Measurements from ENCODE around the gene RMRP.
A peak's percentile ranks its signal among the peaks of the same experiment; 100 is the strongest.
"Not testable (repeated sequence)": the region's sequence is repeated elsewhere in the genome, so short reads cannot be mapped to it uniquely, and the experiment has no call there.

Gene RMRP

GRCh38 chr9:35664531-35665470, 7.0 kb upstream of the RMRP start, which contains the start of gene ARHGEF39:
Gene ARHGEF39, minus strand, starts transcription at chr9:35665195. Its CDS starts 26 bp downstream, at chr9:35665169.
- DNase-seq = peak; percentile 62

DNA sequence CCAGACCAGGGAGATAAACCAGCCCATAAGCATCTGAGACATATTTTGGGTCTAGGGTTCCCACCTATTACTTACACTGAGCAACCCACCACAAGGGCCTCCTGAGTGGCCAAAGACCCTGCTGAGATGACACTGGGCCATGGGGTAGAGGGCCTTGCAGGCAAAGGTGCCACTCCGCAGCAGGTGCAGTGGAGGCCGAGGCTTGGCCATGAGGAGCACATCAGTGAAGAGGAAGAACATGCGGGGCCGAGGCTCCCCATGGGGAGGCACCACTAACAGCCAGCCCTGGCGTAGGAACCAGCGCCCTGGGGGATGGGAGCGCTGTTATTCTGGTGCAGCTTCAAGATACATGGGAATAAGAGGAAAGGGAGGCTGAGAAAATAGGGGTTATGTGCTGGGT, 4.6 kb upstream of the RMRP start:
- DNase-seq = no peak

- no peak for DNase-seq
Observed at GRCh38 chr9:35661756-35662350, 4.0 kb upstream of the RMRP start.

GRCh38 chr9:35660966-35661415, 3.2 kb upstream of the RMRP start:
- DNase-seq = peak; percentile 7

DNA sequence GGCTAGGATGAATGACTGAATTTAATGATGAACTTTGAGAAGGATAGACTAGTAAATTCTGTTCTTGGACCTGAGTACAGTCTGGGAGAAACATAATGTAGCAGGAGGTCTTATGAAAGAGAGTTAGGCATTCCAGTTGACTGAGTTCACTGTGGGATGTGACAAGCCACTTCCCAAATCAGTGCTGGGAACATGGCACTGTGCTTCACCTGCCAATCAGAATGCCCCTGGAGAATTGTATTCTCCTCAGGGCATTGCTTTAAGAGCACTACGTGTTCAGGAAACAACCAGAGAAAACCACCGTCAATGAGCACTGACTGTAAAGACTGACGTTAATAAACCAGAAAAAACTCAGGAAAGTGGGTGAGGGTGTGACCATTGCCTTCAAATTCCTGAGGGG, 1.5 kb upstream of the RMRP start:
- DNase-seq = no peak

DNA sequence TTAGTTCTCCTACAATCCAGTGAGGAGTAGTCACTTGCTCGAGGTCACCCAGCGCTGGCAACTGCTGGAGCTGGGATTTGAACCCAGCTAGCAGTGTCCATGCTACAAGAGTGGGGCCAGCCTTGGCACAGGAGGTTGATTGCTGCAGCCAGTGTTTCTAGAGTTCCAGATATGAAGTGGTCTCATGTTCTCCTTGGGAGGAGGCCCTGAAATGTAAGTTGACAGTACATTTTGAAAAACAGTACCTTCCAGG, 1.1 kb upstream of the RMRP start:
- no peak for DNase-seq

DNA sequence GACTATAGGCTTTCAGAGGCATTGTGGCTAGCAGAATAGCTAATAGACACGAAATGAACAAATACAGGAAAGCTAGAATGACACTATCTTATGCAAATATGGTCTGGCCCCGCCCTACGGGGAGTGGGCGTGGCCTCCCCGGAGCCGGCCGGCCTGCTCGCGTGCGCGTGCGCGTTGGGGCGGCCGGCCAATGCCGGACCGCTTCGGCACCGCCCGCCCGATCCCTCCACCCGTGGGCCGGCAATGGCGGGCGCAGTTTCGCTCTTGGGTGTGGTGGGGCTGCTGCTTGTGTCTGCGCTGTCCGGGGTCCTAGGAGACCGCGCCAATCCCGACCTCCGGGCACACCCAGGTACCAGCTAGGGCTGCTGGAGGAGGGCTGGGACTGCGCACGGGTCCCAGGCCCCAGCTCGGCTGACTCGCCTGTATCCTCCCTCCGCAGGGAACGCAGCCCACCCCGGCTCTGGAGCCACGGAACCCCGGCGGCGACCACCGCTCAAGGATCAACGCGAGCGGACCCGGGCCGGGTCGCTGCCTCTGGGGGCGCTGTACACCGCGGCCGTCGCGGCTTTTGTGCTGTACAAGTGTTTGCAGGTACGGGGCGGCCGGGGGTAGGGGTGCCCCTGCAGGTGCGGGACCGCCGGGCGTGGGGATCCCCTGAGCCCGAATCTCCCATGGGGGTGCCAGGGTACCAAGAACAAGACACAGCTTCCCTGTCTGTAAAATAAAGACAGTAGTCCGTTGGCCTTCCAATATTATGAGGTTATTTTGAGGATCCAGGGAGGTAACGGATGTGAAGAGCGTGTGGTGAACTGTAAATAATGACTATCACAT, 533 bp upstream of the RMRP start, which contains the start of gene CCDC107:
Gene CCDC107, plus strand, starts transcription at position 156 of the 831 bp plus-strand sequence. Its CDS starts 88 bp downstream, at position 244.
- peak; percentile 95 for DNase-seq

- peak; percentile 52 for DNase-seq
Observed at GRCh38 chr9:35656831-35657545, 831 bp downstream of the RMRP start.

GRCh38 chr9:35656348-35656747, 1.5 kb downstream of the RMRP start:
- DNase-seq = no peak

- no peak for DNase-seq
Observed at GRCh38 chr9:35653611-35654010, 4.2 kb downstream of the RMRP start.

GRCh38 chr9:35652829-35653209, 5.0 kb downstream of the RMRP start:
- DNase-seq = no peak

DNA sequence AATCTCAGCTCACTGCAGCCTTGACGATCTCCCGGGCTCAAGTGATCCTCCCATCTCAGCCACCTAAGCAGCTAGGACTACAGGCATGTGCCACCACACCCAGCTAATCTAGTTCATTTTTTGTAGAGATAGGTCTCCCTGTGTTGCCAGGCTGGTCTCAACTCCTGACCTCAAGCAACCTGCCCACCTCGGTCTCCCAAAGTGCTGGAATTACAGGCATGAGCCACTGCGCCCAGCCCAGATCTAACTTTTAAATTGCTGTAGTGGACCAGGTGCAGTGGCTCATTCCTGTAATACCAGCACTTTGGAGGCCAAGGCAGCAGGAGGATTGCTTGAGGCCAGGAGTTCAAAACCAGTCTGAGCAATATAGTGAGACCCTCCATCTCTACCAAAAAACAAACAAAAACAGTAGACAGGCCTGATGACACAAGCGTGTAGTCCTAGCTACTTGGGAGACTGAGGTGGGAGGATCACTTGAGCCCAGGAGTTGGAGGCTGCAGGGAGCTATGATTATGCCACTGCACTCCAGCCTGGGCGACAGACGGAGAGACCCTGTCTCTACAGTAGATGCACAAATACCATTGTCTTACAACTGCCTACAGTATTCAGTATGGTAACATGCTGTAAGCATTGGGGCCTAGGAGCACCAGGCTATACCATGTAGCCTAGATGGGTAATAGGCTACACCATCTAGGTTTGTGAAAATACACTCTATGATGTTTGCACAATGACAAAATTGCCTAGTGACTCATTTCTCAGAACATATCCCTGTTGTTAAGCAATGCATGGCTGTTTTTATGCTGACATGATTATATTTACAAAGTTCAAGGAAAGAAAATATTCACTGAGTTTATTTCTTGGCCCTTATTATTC, 5.6 kb downstream of the RMRP start:
- no peak for DNase-seq

GRCh38 chr9:35650341-35651158, 7.3 kb downstream of the RMRP start, which contains the start of gene SIT1:
Gene SIT1, minus strand, starts transcription at chr9:35650931. Its CDS starts 78 bp downstream, at chr9:35650853.
- no peak for DNase-seq

DNA sequence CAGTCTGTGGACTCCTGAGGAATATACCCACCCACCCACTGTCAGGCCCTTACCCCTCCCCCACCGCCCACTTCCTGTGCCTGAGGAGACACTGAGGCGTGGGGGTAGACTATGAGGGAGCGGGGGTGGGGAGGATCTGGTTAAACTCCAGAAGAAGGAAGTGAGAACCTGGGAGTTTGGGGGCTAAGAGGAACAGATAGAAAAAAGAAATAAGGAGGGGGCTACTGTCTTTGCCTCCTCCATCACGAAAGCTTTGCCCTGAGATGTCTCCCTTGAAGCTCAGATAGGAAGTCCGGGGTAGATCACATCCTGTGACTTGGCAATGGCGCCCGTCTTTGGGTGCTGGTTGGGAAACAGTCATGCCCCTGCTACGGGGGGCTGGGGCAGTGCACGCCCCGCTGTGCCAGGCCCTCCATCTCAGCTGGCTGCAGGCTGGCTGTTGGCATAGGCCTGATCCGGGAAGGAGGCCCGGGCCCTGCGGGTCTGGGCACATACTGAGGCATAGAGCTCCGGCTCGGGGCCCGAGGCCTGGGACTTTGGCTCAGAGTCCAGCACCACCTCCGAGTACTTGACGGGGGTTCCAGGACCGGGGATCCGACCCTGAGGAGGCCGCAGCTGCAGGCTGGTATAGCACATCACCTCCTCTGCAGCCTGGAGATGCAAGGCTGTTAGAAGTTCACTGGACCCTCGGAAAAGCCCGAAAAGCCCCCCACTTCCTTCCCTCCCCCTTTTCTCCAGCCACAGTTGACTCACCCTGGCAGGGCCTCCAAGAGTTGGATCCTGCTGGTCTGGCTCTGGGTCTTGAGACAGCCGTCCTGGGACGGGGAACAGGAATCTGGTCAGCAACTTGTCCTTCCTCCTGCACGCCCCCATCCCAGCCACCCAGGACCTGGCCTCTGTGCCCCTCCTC, 8.1 kb downstream of the RMRP start:
- DNase-seq = no peak

- peak; percentile 93 for DNase-seq
Observed at GRCh38 chr9:35646533-35647265, 11.1 kb downstream of the RMRP start.

GRCh38 chr9:35646153-35646532, 11.7 kb downstream of the RMRP start:
- no peak for DNase-seq

DNA sequence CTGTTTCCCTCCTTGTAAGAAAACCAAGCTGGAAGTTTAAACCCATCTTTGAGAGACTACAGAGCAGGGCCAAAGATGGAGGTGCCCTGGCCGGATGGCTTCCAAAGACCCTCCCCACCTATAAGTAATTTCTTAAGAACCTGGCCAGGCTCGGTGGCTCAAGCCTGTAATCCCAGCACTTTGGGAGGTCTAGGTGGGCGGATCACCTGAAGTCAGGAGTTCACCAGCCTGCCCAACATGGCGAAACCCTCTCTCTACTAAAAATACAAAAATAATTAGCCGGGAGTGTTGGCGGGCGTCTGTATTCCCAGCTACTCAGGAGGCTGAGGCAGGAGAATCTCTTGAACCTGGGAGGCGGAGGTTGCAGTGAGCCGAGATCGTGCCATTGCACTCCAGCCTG, 12.1 kb downstream of the RMRP start:
- not testable (repeated sequence) for DNase-seq

GRCh38 chr9:35643046-35643445, 14.8 kb downstream of the RMRP start:
- DNase-seq = no peak

DNA sequence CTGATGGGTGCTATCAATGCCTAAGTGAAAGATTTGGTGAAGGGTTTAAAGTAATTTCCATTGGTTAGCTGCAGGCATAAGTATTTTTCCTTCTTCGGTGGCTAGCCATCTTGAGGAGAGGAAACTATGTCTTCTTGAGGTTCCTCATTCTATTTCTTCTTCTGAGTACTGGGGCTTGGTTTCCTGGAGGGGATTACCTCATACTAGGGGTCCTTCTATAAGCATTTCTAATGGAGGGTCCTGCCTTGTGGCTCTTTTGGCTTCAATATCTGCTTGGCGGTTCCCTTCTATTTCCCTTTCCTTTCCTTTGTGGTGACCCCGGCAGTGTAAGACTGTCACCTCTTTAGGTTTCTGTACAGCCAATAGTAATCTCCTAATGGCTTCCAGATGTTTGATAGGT, 16.3 kb downstream of the RMRP start:
- DNase-seq = not testable (repeated sequence)
